ENCODE results near the gene SEC11A.
"Not testable (repeated sequence)": the region's sequence is repeated elsewhere in the genome, so short reads cannot be mapped to it uniquely, and the experiment has no call there.

SEC11A gene

DNA sequence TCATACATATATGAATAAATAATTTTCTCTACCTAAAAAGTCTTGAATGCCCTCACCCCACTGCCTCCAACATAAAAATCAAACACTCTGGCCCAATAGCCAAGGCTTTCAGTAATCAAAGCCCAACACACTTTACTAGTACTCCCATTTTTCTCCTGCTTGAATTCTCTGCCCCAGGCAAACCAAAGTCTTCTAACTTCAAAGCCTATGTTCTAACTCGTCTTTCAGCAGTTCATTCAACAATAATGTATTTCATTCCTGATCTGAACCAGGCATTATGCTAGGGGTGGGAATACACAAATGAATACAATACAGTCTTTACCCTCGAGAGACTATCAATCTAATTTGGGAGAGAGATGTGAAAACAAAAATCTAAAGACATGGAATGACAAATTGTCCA lies 21.1 kb upstream of the SEC11A start:
- DNase-seq (ENCODE audit: low spot score), result no peak

GRCh38 chr15:84736375-84736774 lies 20.4 kb upstream of the SEC11A start:
- DNase-seq (ENCODE audit: low spot score), result peak; percentile 93

DNA sequence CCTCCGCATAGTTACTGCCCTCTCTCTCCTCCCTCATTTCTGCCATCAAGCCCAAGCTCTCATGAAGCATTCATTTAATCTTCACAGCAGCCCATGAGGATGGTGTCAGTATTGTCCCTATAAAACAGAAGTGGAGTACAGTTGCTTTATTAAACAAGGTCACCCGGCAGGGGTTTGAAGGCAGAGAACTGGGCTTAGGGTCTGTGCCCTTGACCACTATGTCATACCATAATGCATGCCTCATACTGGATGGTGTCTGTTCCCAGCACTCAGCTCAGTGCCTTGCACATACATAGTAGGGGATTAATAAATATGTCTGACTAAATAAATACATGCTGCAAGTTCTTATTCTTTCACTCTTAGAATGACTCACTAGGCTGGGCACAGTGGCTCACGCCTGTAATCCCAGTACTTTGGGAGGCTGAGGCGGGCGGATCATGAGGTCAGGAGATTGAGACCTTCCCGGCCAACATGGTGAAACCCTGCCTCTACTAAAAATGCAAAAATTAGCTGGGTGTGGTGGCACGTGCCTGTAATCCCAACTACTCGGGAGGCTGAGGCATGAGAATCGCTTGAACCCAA lies 19.6 kb upstream of the SEC11A start:
- DNase-seq (ENCODE audit: low spot score), result peak; percentile 77

GRCh38 chr15:84734794-84735479 lies 19.0 kb upstream of the SEC11A start:
- peak; percentile 76 for DNase-seq (ENCODE audit: low spot score)

- DNase-seq (ENCODE audit: low spot score), result no peak
Observed at GRCh38 chr15:84731774-84732173, 15.8 kb upstream of the SEC11A start.

GRCh38 chr15:84727429-84727828 lies 11.5 kb upstream of the SEC11A start:
- DNase-seq (ENCODE audit: low spot score), result no peak

DNA sequence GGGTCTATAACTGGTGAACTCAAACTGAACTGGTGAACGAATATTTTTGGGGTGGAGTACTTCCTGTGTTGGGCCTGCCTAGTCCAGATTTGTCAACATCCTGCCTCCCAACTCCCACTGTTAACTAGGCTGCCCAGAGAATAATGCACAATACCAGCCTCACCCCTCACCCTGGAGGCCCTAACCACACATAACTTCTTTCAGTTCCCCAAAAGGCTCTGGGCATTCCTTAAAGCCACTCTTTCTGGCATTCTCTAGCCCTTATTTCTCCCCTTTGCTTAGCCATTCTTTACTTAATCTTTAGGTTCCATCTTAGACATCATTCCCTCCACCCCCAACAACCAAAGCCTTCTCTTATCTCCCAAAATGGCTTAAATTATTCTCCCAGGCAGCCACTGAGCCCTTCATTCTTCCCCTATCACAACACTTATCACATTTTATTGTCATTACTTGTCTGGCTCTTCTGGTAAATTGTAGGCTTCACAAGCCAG lies 9.1 kb upstream of the SEC11A start:
- no peak for DNase-seq (ENCODE audit: low spot score)

GRCh38 chr15:84722628-84723027 lies 6.7 kb upstream of the SEC11A start:
- no peak for DNase-seq (ENCODE audit: low spot score)

- no peak for DNase-seq (ENCODE audit: low spot score)
Observed at GRCh38 chr15:84721371-84721770, 5.4 kb upstream of the SEC11A start.

- DNase-seq (ENCODE audit: low spot score), result peak; percentile 40
Observed at GRCh38 chr15:84715441-84716035, 401 bp downstream of the SEC11A start.

- DNase-seq (ENCODE audit: low spot score), result no peak
Observed at GRCh38 chr15:84714821-84715220, 1.1 kb downstream of the SEC11A start.

GRCh38 chr15:84714372-84714771 lies 1.6 kb downstream of the SEC11A start:
- DNase-seq (ENCODE audit: low spot score), result no peak

DNA sequence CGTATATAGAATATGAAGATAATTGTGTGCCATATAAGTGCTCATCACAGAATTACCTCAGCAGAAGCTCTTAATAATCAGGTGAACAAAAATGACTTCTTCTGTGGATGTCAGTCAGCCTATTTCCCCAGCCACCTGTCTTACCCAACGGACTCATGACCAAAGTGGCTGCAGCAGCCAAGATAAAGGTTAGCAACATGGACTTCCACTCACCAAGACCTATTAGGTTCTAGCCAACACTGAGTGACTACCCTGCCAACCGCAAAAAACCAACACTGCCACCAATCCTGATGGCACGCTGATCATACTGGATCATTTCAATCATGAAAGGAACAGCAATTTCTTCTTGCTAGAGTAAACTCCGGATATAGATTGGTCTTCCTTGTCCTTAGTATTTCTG lies 12.1 kb downstream of the SEC11A start:
- DNase-seq (ENCODE audit: low spot score), result no peak

GRCh38 chr15:84702961-84703482 lies 12.9 kb downstream of the SEC11A start:
- DNase-seq (ENCODE audit: low spot score), result no peak

DNA sequence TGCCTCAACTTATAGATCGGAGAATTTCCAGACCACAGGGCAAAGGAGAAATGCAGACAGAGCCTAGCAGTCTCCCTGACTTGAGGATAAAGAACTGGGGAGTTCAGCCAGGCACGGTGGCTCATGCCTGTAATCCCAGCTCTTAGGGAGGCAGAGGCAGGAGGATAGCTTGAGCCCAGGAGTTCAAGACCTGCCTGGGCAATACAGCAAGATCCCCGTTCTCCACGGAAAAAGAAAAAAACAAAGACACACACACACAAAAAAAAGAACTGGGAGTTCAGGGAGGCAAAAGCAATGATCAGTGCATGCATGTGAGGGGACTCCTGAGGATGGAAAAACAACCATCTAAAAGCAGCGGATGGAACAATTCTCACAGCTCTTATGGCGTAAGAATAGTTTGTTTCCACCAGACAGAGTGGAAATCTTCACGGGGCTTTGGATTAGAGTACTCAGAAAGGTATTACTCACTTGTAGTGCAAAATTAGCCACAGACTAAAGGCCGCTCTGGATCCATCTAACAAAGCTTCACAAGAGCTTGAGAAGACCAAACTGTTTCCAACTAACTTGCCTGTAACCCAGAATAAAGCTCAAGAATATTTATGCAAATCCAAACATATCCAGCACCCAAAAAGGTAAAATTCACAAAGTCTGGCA lies 16.3 kb downstream of the SEC11A start:
- DNase-seq (ENCODE audit: low spot score), result peak; percentile 22

GRCh38 chr15:84697236-84697990 lies 18.5 kb downstream of the SEC11A start:
- no peak for DNase-seq (ENCODE audit: low spot score)

DNA sequence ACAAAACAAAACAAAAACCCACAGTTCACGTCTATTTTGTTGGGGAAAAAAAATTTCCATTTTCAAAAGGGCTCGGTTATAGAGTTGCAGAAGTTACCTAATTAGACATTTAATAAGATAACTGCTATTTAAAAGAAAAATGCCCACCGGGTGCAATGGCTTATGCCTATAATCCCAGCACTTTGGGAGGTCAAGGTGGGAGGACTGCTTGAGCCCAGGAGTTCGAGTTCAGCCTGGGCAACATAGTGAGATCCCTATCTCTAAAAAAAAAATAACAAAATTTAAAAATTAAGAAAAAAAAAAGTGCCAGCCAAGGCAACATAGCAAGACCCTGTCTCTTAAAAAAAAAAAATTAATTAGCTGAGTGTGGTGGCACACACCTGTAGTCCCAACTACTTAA lies 19.2 kb downstream of the SEC11A start:
- no peak for DNase-seq (ENCODE audit: low spot score)

DNA sequence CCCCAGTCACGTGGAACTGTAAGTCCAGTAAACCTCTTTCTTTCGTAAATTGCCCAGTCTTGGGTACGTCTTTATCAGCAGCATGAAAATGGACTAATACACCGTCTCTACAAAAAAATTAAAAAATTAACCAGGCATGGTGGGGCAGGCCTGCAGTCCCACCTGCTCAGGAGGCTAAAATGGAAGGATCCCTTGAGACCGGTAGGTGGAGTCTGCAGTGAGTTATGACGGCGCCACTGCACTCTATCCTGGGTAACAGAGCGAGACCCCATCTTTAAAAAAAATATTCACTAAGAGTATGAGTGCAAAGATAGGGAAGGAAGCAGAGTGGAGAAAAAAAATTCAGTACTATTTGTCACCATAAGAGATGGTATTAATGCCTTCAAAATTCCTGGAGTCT lies 25.6 kb downstream of the SEC11A start:
- DNase-seq (ENCODE audit: low spot score), result no peak

- DNase-seq (ENCODE audit: low spot score), result no peak
Observed at GRCh38 chr15:84689858-84690257, 26.1 kb downstream of the SEC11A start.

GRCh38 chr15:84686446-84686845 lies 29.5 kb downstream of the SEC11A start:
- not testable (repeated sequence) for DNase-seq (ENCODE audit: low spot score)

- no peak for DNase-seq (ENCODE audit: low spot score)
Observed at GRCh38 chr15:84685304-84685703, 30.6 kb downstream of the SEC11A start.

- DNase-seq (ENCODE audit: low spot score), result no peak
Observed at GRCh38 chr15:84684092-84684491, 31.8 kb downstream of the SEC11A start.

Measured in activated CD4-positive, alpha-beta T cell treated with anti-CD3 and anti-CD28 coated beads, Interleukin-2, Interleukin-4, amounts not matched to agents 100 ng/mL and 50 ng/mL, durations not matched to agents 16 hours and 8 hours (primary cell).